HK-2 (cell line): ENCODE measurements around the gene WNT4.

Experiments used
- DNase-seq: peaks from one replicate; pipeline ENCODE4 v3.0.0-alpha.2; 2018; ENCODE audit not compliant: unreplicated experiment

The WNT4 gene

GRCh38 chr1:22075718-22076117 is 67.2 kb downstream of the WNT4 start:
- DNase-seq, result no peak

- DNase-seq, result no peak
These were observed 68.1 kb downstream of the WNT4 start for GRCh38 chr1:22074803-22075202.

- no peak for DNase-seq
These were observed 71.4 kb downstream of the WNT4 start for GRCh38 chr1:22071511-22071910.
